Choroid plexus epithelial cell (primary cell): ENCODE measurements around the gene ATP6V0C.

ENCODE experiments used
- DNase-seq: peaks from one replicate; pipeline ENCODE4 v3.0.0-alpha.2; 2010; ENCODE audit warnings: low read depth
- H3K4me3 ChIP-seq: 2 replicates; pipeline ENCODE4 v1.5.1; 2011; ENCODE audit warnings: low read depth, mild to moderate bottlenecking, control low read depth, low read length, moderate library complexity
- TF ChIP-seq, protein P1 (sequence below): conservative IDR thresholded peaks from 2 replicates; pipeline ENCODE4 v1.5.1; 2011; ENCODE audit warnings: low read depth, mild to moderate bottlenecking, control low read depth, inconsistent platforms, low read length, moderate library complexity

Gene ATP6V0C

DNA sequence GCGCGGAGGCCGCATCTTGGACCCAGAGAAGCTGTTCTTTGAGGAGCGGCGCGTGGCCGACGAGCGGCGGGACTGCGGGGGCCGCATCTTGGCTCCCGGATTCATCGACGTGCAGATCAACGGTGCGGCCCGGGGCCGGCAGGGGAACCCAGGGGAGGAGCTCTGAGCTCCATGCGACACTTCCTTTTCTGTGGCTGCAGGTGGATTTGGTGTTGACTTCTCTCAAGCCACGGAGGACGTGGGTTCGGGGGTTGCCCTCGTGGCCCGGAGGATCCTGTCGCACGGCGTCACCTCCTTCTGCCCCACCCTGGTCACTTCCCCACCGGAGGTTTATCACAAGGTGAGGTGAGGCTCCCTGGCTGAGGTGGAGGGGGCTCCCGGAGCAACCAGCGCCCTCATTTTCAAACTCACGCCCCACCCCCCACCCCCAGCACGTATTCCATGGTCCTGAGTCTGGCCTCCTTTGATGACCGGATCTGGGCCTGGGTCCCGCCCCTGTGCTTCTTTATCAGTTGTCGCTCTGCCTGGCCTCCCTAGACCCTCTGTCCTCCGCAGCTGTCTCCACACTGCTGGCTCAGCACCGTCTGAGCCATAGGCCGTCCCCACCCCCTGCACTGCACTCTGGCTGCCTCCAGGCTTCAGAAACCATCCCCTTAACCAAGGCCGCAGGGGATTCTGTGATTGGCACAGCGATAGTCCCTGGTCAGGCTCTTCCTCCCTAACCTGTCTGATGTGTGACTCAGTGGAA, 7.2 kb downstream of the ATP6V0C start:
- peak overlapping the region; percentile 75 for H3K4me3 ChIP-seq
- peak; percentile 28 for DNase-seq
- TF ChIP-seq, protein P1, sequence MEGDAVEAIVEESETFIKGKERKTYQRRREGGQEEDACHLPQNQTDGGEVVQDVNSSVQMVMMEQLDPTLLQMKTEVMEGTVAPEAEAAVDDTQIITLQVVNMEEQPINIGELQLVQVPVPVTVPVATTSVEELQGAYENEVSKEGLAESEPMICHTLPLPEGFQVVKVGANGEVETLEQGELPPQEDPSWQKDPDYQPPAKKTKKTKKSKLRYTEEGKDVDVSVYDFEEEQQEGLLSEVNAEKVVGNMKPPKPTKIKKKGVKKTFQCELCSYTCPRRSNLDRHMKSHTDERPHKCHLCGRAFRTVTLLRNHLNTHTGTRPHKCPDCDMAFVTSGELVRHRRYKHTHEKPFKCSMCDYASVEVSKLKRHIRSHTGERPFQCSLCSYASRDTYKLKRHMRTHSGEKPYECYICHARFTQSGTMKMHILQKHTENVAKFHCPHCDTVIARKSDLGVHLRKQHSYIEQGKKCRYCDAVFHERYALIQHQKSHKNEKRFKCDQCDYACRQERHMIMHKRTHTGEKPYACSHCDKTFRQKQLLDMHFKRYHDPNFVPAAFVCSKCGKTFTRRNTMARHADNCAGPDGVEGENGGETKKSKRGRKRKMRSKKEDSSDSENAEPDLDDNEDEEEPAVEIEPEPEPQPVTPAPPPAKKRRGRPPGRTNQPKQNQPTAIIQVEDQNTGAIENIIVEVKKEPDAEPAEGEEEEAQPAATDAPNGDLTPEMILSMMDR, result no peak

DNA sequence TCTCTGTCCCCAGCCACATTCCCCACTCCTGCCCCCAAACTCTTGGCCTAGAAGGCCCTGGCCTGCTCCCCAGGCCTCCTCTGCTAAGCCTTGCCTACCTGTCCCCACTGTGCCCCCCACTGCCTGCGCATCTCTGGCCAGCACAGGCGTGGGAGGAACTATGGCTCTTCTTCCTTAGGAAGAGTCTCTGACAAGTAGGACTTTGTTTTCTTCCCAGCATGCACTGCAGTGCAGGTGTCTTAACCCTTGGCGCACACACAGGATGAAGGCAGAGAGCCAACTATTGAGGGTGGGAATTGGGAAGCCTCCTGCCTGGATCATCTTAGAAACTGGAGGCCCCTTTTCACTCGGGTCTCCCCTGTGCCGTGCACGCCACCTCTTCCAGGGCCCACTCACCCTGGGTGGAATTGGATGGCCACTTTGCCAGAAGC, 10.1 kb downstream of the ATP6V0C start:
- DNase-seq, result no peak
- no peak overlapping the region for H3K4me3 ChIP-seq
- TF ChIP-seq, protein P1, result no peak

DNA sequence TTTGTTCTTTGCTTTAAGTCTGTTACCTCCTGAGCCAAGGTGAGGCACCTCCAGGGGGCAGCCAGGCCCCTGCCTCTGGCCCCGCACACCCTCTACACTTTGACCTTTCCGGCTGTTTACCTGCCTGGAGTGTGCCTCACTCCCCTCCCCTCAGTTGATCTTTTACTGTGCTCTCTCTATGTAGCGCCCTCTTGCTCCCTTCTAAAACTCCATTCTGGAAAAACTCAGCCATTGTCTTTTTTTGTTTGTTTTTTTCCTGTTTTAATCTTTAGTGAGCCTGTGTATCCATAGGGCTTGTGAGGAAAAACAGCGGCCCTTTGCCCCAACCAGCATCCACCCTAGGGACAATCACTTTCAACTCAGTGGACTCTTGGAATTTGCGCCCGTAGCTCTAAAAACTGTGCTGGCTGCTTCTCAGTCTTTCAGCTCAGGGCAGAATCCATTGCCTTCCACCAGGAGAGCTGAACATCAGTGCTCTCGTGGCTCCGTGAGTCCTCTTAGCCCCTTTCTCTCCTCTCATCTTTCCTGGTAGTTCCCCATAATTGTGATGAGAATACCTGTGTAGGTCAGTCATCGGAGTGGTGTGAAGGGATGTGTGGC, 10.7 kb downstream of the ATP6V0C start:
- TF ChIP-seq, protein P1, result no peak
- DNase-seq, result no peak
- H3K4me3 ChIP-seq, result no peak overlapping the region

DNA sequence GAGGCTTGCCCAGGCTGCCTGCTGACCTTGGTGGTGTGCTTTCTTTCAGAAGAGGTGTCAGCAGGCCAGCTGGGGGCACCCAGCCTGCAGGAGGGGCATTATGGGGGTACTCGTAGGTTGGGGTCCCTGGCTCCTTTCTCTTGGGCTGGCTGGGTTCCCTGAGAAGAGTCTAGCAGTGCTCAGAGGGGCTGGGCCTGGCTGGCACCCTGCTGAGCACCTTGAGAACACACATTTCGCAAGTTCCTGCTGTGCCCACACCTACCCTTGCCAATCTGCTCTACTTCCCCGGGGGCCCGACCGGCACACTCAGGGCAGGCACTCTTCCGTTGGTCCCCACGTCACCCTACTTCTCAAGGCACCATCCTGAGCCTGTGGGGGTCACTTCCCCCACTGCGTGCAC, 12.4 kb downstream of the ATP6V0C start:
- DNase-seq, result no peak
- H3K4me3 ChIP-seq, result no peak overlapping the region
- TF ChIP-seq, protein P1, result no peak

DNA sequence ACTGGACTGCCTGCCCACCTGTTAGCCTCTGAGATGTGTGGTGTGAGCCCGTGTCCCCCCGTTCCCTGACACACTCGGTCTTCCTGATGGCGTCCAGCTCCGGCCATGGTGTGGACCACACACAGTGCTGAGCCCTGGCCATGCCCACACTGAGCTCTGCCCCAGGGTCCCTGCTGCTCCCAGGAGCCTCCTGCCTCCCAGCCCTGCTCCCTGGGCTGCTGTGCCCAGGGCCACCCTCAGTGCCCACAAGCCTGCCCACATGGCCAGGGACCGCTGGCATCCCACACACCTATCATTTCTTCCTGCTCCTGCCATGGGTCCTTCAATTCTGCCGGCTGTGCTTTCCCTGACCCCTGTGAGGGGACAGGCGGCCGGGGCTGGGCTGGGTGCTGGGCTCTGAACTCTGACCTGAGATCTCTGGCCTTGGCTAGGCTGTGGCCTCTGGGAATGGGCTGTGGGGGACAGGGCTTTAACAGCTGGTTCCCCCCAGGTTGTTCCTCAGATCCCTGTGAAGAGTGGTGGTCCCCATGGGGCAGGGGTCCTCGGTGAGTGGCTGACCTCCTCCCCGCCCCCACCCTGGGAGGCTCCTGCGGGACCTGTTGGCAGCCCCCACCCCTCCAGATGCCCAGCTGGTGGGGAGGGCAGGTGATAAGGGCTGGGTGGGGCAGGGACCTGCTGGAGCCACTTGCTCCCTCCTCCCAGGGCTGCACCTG, 13.5 kb downstream of the ATP6V0C start:
- no peak overlapping the region for H3K4me3 ChIP-seq
- TF ChIP-seq, protein P1, result no peak
- no peak for DNase-seq

DNA sequence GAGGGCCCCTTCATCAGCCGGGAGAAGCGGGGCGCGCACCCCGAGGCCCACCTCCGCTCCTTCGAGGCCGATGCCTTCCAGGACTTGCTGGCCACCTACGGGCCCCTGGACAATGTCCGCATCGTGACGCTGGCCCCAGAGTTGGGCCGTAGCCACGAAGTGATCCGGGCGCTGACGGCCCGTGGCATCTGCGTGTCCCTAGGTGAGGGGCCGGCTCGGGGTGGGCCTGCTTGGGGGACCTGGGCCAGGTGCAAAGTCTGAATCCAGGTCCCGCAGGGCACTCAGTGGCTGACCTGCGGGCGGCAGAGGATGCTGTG, 14.0 kb downstream of the ATP6V0C start:
- H3K4me3 ChIP-seq, result no peak overlapping the region
- no peak for DNase-seq
- TF ChIP-seq, protein P1, result no peak
